Islet of Langerhans (tissue), 1 donor: ENCODE results near the gene SULT1A3.
"Not testable (repeated sequence)": the region's sequence is repeated elsewhere in the genome, so short reads cannot be mapped to it uniquely, and the experiment has no call there.

Experiments
- FAIRE-seq: peaks from one replicate; lab custom pipeline; 2011; peaks lifted over from hg19 to GRCh38; lab: Jason Lieb, UNC

Gene SULT1A3

GRCh38 chr16:30199049-30199448, at the start of gene SULT1A3:
Gene SULT1A3 (plus strand): TSS chr16:30199255. CDS start chr16:30200729, 1,474 bp downstream.
- not testable (repeated sequence) for FAIRE-seq

- no peak for FAIRE-seq
Observed at GRCh38 chr16:30151091-30151490, 48.0 kb upstream of the SULT1A3 start.

DNA sequence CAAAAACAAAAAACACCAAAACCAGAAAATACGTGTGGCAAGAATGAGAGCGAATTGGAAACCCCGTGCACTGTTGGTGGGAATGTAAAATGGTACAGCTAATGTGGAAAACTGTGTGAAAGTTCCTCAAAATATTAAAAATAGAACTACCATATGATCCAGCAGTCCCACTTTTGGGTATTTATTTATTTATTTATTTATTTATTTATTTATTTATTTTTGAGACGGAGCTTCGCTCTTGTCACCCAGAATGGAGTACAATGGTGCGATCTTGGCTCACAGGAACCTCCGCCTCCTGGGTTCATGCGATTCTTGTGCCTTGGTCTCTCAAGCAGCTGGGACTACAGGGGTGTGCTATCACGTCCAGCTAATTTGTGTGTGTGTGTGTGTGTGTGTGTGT, 46.5 kb upstream of the SULT1A3 start:
- FAIRE-seq, result no peak

DNA sequence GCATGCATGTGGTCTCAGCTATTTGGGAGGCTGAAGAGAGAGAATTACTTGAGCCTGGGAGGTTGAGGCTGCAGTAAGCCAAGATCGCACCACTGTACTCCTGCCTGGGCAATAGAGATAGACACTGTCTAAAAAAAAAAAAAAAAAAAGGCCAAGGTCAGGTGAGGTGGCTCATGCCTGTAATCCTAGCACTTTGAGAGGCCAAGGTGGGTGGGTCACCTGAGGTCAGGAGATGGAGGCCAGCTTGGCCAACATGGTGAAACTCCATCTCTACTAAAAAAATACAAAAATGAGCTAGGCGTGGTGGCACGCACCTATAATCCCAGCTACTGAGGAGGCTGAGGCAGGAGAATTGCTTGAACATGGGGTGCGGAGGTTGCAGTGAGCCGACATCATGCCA, 43.9 kb upstream of the SULT1A3 start:
- FAIRE-seq, result no peak

GRCh38 chr16:30157214-30157613, 41.8 kb upstream of the SULT1A3 start:
- FAIRE-seq, result no peak

- FAIRE-seq, result no peak
Observed at GRCh38 chr16:30163538-30163937, 35.5 kb upstream of the SULT1A3 start.

DNA sequence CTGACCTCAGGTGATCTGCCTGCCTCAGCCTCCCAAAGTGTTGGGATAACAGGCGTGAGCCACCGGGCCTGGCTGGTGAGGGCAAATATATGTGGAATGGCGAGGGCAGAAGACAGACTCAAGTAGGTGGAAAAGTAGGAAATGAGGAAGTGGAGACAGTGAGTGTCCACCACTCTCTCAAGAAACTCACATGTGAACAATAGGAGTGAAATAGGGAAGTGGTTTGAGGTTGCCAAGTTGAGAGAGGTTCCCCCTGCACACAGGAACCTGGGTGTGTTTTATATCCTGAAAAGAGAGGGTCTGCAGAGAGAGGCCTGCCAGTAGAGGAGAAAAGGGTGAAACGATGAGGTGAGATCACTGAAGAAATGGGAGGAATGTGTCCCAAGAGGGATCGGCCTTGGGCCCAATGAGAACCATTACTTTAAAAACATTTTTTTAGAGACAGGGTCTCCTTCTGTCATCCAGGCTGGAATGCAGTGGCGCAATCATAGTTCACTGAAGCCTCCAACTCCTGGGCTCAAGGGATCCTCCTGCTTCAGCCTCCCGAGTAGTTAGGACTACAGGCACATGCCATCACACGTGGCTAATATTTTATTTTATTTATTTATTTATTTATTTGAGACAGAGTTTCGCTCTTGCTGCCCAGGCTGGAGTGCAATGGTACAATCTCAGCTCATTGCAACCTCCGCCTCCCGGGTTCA, 32.7 kb upstream of the SULT1A3 start:
- FAIRE-seq, result no peak

GRCh38 chr16:30168746-30169145, 30.3 kb upstream of the SULT1A3 start:
- FAIRE-seq, result not testable (repeated sequence)

GRCh38 chr16:30169416-30169815, 29.6 kb upstream of the SULT1A3 start:
- FAIRE-seq, result not testable (repeated sequence)

GRCh38 chr16:30170145-30170544, 28.9 kb upstream of the SULT1A3 start:
- not testable (repeated sequence) for FAIRE-seq

GRCh38 chr16:30173054-30173453, 26.0 kb upstream of the SULT1A3 start:
- no peak for FAIRE-seq

DNA sequence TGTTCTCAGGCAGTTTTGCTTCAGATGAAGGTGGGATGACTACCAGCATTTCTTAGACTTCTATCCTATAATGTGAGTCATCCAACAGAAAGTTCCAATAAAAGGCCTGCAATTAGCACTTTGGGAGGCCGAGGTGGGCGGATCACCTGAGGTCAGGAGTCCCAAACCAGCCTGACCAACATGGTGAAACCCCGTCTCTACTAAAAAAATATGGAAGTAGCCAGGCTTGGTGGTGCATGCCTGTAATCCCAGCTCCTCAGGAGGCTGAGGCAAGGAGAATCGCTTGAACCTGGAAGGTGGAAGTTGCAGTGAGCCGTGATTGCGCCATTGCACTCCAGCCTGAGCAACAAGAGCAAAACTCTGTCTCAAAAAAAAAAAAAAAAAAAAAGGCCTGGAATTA, 22.2 kb upstream of the SULT1A3 start:
- not testable (repeated sequence) for FAIRE-seq

- FAIRE-seq, result no peak
Observed at GRCh38 chr16:30179195-30179594, 19.9 kb upstream of the SULT1A3 start.

DNA sequence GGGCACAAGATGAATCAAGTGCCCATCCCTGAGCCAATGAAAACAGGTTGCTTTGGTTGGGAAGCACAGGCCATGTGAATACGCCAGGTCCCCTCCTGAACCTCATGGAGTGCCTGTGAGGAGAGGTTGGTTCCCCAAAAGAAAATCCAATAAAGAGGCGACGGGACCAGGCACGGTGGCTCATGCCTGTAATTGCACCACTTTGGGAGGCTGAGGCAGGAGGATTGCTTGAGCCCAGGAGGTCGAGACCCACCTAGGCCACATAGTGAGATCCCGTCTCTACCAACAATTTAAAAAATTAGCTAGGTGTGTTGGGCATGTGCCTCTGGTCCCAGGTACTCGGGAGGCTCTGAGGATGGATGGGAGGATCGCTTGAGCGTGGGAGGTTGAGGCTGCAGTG, 19.1 kb upstream of the SULT1A3 start:
- no peak for FAIRE-seq

- no peak for FAIRE-seq
Observed at GRCh38 chr16:30180741-30181140, 18.3 kb upstream of the SULT1A3 start.

- FAIRE-seq, result no peak
Observed at GRCh38 chr16:30183233-30184095, 15.6 kb upstream of the SULT1A3 start, which contains the start of gene CORO1A. Gene CORO1A (plus strand): TSS chr16:30183602. CDS start chr16:30185210, 1,608 bp downstream.

GRCh38 chr16:30184096-30184890, 14.8 kb upstream of the SULT1A3 start:
- FAIRE-seq, result no peak

DNA sequence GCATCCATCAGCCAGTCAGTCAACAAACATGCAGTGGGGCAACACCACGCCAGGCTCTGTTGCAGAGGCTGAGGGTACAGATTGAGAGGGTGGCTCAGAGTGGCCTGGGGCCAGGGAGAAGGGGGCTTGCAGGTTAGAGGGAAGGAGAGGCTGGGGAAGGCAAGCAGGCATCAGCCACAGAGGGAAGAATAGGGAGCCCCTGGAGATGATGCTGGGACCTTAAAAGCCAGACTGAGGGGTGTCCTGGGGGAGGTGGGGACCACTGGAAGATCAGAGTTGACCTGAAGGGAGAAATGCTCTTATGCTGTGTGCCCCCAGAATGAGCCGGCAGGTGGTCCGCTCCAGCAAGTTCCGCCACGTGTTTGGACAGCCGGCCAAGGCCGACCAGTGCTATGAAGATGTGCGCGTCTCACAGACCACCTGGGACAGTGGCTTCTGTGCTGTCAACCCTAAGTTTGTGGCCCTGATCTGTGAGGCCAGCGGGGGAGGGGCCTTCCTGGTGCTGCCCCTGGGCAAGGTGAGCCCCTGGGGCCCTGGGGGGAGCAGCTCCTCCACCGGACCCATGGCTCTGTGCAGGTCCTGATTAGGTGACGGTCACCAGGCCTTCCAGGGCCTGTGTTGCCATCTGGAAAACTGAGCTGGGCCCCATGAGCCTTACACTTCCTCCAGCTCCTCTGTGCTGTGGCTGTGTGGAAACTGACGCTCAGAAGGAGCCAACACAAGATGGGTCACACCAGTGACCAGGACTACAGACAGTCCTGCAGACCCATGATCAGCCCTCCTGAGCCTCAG, 14.0 kb upstream of the SULT1A3 start:
- no peak for FAIRE-seq

DNA sequence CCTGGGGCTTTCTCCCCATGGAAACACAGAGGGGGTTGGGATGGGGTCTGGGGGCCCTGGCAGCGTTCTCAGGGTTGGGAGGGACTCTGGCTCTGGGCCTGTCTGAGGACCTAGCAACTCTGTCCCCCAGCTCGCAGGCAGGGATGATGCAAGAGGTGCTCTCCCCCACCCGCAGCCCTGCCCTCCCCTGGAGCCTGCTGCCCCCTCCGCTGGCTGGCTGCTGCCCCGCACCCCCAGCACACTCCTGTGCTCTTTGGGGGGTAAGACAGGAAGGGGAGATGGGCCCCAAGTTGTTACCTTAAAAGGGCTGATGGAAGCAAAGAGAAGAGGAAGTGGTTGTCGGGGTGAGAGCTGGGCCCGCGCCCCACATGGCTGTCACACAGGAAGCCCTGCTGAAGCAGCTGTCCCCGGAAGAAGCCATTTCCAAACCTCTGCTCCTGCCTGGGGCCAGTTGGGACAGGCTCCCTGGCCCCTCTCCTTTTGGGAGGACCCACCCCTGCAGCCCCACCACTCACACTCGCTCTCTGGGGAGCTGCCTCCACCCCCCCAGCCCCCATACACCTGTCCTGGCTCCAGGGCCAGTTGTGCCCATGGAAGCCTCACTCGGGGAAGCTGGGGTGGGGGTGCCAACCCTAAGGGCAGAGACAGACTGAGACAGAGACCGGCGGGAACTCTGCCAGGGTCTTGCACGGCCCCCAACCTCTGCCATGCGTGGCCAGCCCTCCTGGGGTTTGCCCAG, 13.2 kb upstream of the SULT1A3 start:
- no peak for FAIRE-seq

DNA sequence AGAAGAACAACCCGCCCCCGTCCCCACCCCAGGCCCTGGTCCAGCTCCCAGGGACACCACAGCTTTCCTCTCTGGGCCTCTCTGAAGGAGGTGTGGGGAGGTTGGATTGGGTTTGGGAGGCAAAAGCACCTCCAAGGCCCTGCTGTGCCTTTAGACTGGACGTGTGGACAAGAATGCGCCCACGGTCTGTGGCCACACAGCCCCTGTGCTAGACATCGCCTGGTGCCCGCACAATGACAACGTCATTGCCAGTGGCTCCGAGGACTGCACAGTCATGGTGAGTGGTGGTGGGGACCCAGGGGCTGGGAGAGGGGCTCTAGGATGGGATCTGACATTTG, 12.6 kb upstream of the SULT1A3 start:
- no peak for FAIRE-seq
